GM21529 (cell line): ENCODE results near the gene IFI16.
"Not testable (repeated sequence)": the region's sequence is repeated elsewhere in the genome, so short reads cannot be mapped to it uniquely, and the experiment has no call there.

ENCODE experiments used
- ATAC-seq: cut with Tn5 transposase; IDR thresholded peaks from one replicate; pipeline ENCODE4 v1.9.1; 2021; ENCODE audit not compliant: unreplicated experiment

The IFI16 gene

GRCh38 chr1:159006210-159006807 lies 3.4 kb upstream of the IFI16 start:
- not testable (repeated sequence) for ATAC-seq

DNA sequence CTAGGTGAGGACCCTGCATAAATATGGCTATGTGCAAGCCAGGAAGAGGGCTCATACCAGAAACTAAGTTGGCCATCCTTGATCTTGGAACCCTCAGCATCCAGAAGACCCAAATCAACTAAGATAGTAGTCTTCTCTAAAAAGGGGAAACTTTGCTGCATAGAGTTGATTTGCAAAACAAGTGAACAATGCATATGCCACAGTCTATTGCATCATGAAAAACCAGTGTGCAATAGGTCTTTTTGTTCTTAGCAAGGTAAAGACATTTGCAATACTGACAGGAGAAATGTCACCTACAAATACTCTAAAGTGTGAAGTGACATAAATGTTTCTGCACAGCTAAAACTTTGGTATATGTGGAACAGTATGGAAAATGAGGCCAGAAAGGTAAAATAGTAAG lies 2.0 kb upstream of the IFI16 start:
- no peak for ATAC-seq

DNA sequence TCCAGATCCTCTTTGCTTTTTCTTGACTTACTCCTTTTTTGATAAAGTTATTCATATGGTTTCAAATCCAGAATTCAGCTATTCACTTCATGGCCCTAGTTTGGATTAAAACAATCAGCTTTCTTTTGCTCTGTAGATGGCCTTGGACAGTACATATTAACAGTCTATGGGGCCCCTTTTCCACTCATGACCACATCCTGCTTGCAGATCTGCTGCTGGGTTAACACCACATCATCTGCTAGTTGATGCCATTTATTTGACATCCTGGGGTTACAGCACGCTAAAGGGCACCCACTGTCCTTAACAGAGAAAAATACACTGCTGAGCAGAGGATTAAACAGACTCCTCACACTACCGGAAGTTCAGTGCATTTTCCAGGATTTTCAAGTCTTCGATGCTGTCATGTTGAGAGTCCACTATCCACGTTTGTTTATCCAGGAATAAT lies 941 bp upstream of the IFI16 start:
- ATAC-seq = peak; percentile 72

- no peak for ATAC-seq
Measured at GRCh38 chr1:159009287-159009686, 420 bp upstream of the IFI16 start.

- no peak for ATAC-seq
Measured at GRCh38 chr1:159010391-159010790, 684 bp downstream of the IFI16 start.

GRCh38 chr1:159011001-159011400 lies 1.3 kb downstream of the IFI16 start:
- not testable (repeated sequence) for ATAC-seq

DNA sequence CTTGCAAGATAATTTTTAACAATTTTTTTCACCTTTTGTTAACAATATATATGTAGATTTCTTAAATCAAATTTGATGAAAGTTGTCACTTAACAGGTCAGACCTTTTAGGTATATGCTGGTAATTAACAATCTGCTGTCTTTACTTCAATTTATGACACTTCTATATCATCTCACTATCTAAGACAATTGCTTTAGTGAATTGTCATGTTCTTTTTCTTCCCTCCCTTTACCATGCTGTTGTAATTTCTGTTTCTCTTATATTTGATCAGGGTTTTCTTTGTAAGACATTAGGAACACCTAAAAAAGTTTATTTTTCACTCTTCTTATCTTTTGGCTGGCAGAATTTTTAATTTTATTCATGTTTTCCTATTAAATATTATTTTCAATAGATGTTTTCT lies 2.0 kb downstream of the IFI16 start:
- no peak for ATAC-seq

DNA sequence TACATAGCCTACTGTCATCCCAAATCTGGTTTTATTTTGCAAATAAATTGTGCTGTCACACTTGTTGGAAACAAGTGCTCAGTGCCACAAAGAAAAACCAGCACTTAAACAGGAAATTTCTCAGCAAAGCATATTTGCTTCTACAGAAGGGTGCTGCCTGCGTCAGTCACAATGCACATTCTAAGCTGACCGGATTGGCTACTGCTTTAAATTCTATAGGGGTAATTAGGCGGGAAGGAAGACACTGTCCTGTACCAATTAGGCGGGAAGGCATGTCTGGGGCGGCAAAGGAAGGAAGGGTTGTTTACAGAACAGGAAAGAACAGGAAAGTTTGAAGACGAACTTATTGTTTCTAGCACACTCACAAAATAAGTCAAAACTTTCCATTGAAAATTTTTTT lies 2.8 kb downstream of the IFI16 start:
- ATAC-seq = peak; percentile 39

DNA sequence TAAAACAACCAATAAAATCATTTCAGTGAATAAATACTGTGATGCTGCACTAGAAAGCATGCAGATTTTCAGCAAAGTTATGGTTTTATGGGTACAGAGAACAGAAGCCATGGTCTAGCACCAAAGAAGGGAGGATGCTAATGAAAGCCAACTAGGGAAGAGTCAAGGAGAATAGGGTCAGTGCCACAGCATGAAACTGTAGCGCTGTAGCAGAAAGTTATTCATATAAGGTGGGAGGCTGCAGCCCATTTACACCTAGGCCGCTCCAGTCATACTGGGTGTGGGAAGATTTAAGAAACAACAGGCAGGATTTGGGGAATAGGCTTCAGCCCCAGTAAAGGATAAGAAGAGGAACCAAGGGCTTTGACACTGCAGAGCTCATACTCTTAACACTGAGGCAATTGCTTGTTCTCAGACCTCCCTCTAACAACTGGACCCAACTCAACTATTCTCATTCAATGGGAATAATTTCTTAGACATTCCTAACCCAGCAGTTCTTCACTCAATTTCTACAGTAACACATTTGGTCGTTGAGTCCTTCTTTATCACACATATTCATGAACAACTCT lies 4.4 kb downstream of the IFI16 start:
- no peak for ATAC-seq

DNA sequence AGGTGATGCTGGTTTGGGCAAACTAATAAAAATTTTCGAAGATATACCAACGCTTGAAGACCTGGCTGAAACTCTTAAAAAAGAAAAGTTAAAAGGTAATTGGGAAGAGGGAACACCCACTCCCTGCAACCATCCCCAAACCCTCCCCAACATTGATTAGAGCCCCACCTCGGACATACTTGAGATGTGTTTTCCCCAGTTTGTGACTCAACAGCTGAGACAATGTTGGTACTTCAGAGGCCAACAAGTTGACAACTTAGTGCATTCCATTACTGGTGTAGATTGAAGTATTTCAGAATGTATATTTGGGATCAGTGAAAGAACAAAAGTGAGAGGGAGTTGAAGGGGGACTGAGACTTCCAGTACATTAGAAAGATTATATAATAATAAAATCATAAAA lies 5.1 kb downstream of the IFI16 start:
- ATAC-seq = no peak

DNA sequence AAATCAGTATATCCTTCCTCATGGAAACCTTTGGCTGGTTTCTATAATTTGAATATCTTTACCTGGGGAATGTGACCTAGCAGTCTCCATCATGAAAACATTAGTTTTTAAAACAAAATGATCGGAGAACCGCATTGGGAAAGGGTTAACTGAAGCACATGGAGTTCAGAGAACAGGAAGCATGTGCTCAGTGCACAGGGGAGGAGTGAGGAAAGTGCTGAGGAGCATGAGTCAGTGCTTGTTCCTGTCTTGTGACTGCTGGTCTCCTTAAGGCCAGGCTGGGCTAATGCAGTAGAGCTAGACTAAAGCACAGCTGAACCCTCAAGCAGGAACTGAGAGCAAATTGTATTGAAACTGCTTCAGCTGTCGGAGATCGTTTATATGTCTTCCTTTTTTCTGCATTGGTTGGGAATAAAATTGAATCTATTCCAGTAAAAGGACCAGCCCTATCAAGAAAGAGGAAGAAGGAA lies 5.8 kb downstream of the IFI16 start:
- peak; percentile 95 for ATAC-seq

GRCh38 chr1:159023723-159024122 lies 14.0 kb downstream of the IFI16 start:
- ATAC-seq = no peak

DNA sequence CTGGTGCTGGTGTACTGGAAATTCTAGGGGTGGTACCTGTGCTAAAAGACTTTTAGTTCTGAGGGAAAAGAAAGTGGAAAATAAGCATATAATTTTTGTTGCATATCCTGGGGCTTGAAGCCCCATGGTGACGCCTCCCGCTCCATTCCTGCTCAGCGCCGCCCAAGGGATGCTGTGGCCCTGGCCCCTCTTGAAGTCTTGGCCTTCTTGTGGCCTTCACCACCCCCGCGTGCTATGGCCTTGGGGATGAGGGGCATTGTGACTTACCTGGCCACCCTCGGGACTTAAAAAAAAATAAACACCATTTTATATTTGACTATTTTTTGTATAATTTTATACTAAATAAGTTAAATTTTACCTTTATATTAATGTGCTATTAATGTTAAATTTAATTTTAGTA lies 15.3 kb downstream of the IFI16 start:
- ATAC-seq = no peak

DNA sequence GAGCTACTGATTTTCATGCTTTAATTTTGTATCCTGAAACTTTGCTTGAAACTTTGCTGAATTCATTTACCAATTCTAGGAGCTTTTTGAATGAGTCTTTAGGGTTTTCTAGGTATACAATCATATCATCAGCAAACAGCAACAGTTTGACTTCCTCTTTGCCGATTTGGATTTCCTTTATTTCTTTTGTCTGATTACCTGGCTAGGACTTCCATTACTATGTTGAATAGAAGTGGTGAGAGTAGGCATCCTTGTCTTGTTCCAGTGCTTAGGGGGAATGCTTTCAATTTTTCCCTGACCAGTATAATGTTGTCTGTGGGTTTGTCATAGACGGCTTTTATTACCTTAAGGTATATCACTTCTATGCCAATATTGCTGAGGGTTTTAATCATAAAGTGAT lies 17.1 kb downstream of the IFI16 start:
- ATAC-seq = not testable (repeated sequence)

GRCh38 chr1:159030311-159030710 lies 20.6 kb downstream of the IFI16 start:
- ATAC-seq = no peak

DNA sequence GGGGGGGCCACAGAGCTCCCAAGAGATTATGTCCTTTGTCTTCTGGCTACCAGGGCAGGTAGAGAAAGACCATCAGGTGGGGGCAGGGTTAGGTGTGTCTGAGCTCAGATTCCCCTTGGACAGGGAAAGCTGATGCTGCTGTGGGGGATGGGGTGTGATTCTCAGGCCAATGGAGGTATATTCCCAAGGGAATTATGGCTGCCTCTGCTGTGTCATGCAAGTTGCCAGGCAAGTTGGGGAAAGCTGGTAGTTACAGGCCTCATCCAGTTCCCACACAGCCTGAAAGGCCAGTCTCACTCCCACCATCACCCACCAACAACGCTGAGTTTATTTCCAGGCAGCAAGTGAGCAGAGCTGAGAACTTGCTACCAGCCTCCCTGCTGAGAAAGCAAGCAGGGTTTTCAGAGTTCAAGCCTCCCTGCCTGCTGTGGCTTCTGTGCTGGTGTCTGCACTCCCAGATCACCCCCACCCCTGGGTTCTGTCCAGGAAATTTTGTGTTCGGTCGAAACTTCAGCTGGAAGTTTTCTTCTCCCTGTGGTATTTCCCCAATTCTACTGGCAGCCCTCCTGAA lies 21.3 kb downstream of the IFI16 start:
- ATAC-seq = no peak

- ATAC-seq = no peak
Measured at GRCh38 chr1:159040206-159040605, 30.5 kb downstream of the IFI16 start.

DNA sequence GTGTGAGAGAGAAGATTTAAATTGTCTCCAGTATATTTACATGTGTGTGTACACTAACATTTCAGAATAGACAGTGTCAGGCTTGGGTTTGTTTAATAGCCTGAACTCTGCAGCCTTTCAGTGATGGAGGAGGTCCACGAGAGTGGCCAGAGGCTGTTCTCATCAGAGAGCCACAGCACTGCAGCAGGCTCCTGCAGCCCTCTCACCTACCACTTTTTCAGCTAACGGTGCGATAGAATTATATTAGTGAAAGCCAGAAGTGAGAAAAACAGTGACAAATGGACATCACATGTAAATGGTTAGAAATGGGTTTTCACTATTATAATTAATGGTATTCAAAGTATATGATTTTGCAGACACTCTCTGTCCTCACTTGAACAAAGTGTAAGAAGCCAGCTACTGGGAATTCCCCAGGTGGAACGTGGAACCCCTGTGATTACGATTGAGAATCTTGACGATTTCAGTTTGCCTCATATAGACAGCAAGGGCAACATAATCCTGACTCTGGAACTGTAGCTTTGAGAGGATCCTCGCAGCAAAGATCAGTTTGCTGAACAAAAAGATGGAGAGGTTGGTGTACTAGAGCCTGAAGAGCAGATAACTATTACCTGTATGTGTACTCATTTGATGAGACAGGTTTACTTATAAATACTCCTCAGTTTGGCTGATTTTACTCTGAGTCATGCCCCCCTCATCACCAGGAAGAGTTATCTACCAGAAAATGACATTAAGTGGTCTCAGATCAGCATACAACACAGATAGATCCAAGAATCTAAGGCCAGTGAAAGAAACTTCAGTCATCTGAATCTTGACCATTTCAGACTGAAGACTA lies 31.4 kb downstream of the IFI16 start:
- no peak for ATAC-seq

DNA sequence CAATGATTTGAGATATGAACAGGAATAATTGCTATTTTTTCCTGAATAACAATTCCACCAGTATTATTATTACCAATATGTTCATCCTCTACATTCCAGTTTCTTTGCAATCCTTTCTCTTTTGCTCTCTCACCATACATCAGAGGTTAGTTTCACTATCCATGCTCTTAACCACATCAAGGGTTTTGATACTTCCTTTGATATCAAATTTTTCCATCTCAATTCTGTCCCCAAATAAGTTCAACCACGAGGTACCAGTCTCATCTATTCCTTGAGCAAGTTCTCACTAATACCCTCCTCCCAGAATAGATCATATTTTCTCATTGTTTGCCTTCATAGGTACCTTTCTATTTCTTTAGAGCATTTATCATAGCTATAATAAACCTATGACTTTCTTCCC lies 36.8 kb downstream of the IFI16 start:
- ATAC-seq = not testable (repeated sequence)

DNA sequence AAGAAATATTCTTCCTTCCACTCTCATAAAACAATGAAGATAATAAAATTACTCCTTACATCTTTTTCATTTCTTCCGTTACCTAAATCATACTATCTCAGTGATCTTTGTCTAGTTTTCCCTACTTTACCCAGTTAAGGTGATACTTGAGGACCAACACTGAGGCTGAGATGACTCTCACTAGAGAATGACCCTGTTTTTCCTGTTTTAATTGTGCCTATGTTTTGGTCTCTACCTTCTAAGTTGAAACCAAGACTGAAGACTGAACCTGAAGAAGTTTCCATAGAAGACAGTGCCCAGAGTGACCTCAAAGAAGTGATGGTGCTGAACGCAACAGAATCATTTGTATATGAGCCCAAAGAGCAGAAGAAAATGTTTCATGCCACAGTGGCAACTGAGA lies 41.7 kb downstream of the IFI16 start:
- ATAC-seq = no peak

DNA sequence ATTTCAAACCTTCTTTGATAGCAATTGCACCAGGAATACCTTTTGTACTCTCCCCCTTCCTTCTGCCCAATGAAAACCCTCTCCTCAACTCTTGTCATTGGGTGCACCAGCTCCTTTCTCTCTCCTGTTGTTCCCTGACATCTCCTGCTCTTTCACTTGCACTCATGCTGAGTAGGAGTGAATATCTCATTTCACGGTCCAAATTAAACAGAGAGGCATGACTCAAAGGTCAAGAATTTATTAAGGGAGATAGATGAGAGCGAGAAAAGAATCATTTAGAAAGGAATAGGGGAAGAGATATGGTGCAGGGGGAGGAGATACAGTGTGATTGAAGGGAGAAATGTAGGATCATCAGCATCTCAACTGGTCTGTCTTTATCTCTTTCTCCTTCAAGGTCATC lies 44.7 kb downstream of the IFI16 start:
- ATAC-seq = no peak

DNA sequence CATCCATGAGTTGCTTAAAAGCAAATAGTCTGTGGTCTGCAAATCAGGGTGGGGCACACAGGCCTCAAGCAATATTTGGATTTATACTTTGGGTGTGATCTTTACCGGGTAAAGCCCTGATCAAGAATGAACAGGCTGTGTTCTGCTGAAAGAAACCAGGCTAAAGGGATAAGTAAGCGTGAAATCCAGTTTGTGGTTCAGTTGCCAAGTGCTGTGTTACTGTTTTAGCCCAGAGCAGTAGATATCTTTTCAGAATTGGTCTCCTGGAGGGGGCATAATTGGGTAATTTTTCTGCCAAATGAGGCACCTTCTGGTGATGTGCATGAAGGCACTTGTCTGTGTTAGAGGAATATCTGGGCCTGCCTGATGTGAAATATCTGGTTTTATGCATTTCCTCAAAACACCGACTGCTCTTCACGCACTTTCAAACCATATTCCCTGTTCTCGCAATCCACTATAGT lies 45.5 kb downstream of the IFI16 start:
- ATAC-seq = no peak
